ENCODE measurements around the gene CCNA2. TPM values are rescaled to one million over a fixed set of nuclear protein-coding genes. Genes with fewer than 3 reads are reported as not detected.

CCNA2 gene
- total RNA-seq, 1 donor from 2014 or later: 74.7 TPM

DNA sequence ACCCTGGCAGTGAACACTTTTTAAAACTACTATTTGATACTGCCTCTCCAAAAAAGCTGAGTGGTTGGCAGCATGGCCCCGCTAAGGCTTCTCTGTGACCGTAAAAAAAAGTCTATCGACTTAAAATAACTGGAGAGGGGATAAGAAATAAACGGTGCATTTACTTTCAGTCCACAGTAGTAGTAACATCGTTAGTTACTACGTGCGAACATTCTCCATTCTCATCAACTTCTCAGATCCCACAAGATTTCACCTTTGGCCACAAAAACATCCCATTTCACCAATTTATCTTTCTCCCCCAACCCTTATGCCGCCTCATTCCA is 23.1 kb downstream of the CCNA2 start:
- intact Hi-C loops (cut with micrococcal nuclease): loop anchor here (5.0 kb wide), 1 partner anchor 103 kb away; the partner anchor contains the start of gene ANXA5
- Mint-ChIP-seq H3K4me1 (ENCODE audit: low read depth) (peaks cover 42% of the 10 kb centered on the region), H3K4me3 (ENCODE audit: low read depth) (peak overlapping the region; percentile 85), H3K9me3 (no peaks in the 10 kb centered on the region), H3K27ac (peak overlapping the region; percentile 93), H3K27me3 (ENCODE audit: low read depth) (no peaks in the 10 kb centered on the region), H3K36me3 (ENCODE audit: low read depth) (peaks cover 30% of the 10 kb centered on the region)
- DNase-seq (ENCODE audit: low spot score): no peak

GRCh38 chr4:121799867-121800501 is 23.7 kb downstream of the CCNA2 start:
- peak overlapping the region; percentile 85 for H3K4me3 Mint-ChIP-seq (ENCODE audit: low read depth)
- peak overlapping the region; percentile 93 for H3K27ac Mint-ChIP-seq
- no peaks in the 10 kb centered on the region for H3K9me3 Mint-ChIP-seq
- peaks cover 24% of the 10 kb centered on the region for H3K36me3 Mint-ChIP-seq (ENCODE audit: low read depth)
- intact Hi-C loops (cut with micrococcal nuclease): loop anchor here (5.0 kb wide), 1 partner anchor 103 kb away; the partner anchor contains the start of gene ANXA5
- no peaks in the 10 kb centered on the region for H3K27me3 Mint-ChIP-seq (ENCODE audit: low read depth)
- peaks cover 42% of the 10 kb centered on the region for H3K4me1 Mint-ChIP-seq (ENCODE audit: low read depth)
- DNase-seq (ENCODE audit: low spot score): no peak

GRCh38 chr4:121799208-121799823 is 24.4 kb downstream of the CCNA2 start:
- DNase-seq (ENCODE audit: low spot score): no peak
- Mint-ChIP-seq H3K27me3 (ENCODE audit: low read depth) (no peaks in the 10 kb centered on the region), H3K9me3 (no peaks in the 10 kb centered on the region), H3K27ac (peak overlapping the region; percentile 36), H3K4me3 (ENCODE audit: low read depth) (peak overlapping the region; percentile 18), H3K36me3 (ENCODE audit: low read depth) (peaks cover 18% of the 10 kb centered on the region), H3K4me1 (ENCODE audit: low read depth) (peaks cover 44% of the 10 kb centered on the region)
- intact Hi-C loops (cut with micrococcal nuclease): no loop called here

DNA sequence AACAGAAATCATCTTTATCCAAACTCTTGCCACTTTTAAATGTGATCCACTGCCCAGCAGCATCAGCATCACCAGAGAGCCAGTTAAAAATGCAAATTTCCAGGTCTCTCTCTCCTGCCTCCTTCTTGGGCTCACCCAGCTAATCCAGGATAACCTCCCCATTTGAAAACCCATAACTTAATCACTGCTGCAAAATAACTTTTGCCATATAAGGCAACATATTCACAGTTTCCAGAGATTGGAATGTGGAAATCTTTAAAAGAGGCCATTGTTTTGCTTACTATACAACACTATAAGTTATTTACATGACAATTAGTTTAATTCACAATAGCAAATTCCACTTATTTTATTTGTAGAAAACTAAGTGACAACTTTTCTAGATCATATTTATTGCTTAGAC is 27.4 kb downstream of the CCNA2 start:
- Mint-ChIP-seq H3K4me1 (ENCODE audit: low read depth) (peaks cover 31% of the 10 kb centered on the region), H3K9me3 (no peaks in the 10 kb centered on the region), H3K27ac (no peak overlapping the region), H3K36me3 (ENCODE audit: low read depth) (peaks cover 2% of the 10 kb centered on the region), H3K27me3 (ENCODE audit: low read depth) (peaks cover 2% of the 10 kb centered on the region), H3K4me3 (ENCODE audit: low read depth) (no peak overlapping the region)
- intact Hi-C loops (cut with micrococcal nuclease): no loop called here
- DNase-seq (ENCODE audit: low spot score): no peak

DNA sequence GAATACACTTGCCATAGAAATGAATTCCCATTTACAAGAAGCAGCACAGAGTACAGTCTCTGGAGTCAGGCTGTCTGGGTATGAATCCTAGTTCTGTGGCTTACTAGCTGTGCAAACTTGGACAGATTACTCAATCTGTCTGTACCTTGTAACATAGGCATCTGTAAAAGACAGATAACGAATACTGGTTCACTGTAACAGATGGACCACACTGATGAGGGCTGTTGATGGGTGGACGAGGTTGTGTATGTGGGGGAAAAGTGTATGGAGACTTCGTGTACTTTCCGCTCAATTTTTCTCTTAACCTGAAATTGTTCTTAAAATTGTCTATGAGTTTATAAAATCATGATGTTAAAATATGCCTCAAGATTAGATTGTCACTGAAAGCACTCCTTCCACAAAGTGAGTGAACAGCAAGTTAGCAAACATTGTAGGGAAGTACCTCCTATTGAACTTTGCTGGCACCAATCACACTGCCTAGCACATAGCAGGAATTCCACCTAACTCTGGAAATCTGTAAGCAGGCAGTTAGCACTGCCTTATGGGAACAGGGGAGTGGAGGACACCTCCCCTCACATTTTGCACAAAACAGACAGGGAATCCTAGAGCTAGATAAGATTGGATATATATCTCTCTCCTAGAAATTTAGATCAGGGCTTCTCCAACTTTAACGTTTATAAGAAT is 29.0 kb downstream of the CCNA2 start:
- H3K9me3 Mint-ChIP-seq: no peaks in the 10 kb centered on the region
- H3K36me3 Mint-ChIP-seq (ENCODE audit: low read depth): no peaks in the 10 kb centered on the region
- no peak overlapping the region for H3K27ac Mint-ChIP-seq
- H3K4me1 Mint-ChIP-seq (ENCODE audit: low read depth): peaks cover 23% of the 10 kb centered on the region
- H3K27me3 Mint-ChIP-seq (ENCODE audit: low read depth): peaks cover 4% of the 10 kb centered on the region
- intact Hi-C loops (cut with micrococcal nuclease): no loop called here
- DNase-seq (ENCODE audit: low spot score): no peak
- H3K4me3 Mint-ChIP-seq (ENCODE audit: low read depth): no peak overlapping the region

DNA sequence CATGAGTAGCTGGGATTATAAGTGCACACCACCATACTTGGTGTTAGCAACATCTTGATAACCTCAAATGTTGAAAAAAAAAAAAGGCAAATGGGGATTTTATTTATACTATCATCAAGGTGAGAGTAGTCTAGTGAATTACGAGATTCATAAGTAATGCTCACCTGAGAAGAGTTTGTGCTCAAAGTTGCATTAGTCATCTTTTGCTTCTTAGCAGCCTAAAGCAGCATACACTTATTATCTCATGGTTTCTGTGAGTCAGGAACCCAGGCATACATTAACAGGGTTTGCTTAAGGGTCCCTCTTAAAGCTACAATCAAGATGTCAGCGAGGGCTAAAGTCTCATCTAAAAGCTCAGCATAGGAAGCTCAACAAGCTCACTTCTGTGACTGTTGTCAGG is 30.7 kb downstream of the CCNA2 start:
- Mint-ChIP-seq H3K27me3 (ENCODE audit: low read depth) (peaks cover 4% of the 10 kb centered on the region), H3K4me3 (ENCODE audit: low read depth) (no peak overlapping the region), H3K27ac (no peak overlapping the region), H3K36me3 (ENCODE audit: low read depth) (no peaks in the 10 kb centered on the region), H3K4me1 (ENCODE audit: low read depth) (peaks cover 30% of the 10 kb centered on the region), H3K9me3 (no peaks in the 10 kb centered on the region)
- intact Hi-C loops (cut with micrococcal nuclease): no loop called here
- no peak for DNase-seq (ENCODE audit: low spot score)

- Mint-ChIP-seq H3K4me1 (ENCODE audit: low read depth) (peaks cover 30% of the 10 kb centered on the region), H3K27ac (no peak overlapping the region), H3K27me3 (ENCODE audit: low read depth) (peaks cover 4% of the 10 kb centered on the region), H3K36me3 (ENCODE audit: low read depth) (no peaks in the 10 kb centered on the region), H3K4me3 (ENCODE audit: low read depth) (no peak overlapping the region), H3K9me3 (no peaks in the 10 kb centered on the region)
- DNase-seq (ENCODE audit: low spot score): no peak
- intact Hi-C loops (cut with micrococcal nuclease): no loop called here
These were observed 32.2 kb downstream of the CCNA2 start for GRCh38 chr4:121791481-121791880.

- H3K27ac Mint-ChIP-seq: no peak overlapping the region
- H3K4me1 Mint-ChIP-seq (ENCODE audit: low read depth): peaks cover 26% of the 10 kb centered on the region
- no peaks in the 10 kb centered on the region for H3K9me3 Mint-ChIP-seq
- no peak for DNase-seq (ENCODE audit: low spot score)
- H3K4me3 Mint-ChIP-seq (ENCODE audit: low read depth): no peak overlapping the region
- no peaks in the 10 kb centered on the region for H3K36me3 Mint-ChIP-seq (ENCODE audit: low read depth)
- H3K27me3 Mint-ChIP-seq (ENCODE audit: low read depth): peaks cover 4% of the 10 kb centered on the region
- intact Hi-C loops (cut with micrococcal nuclease): no loop called here
These were observed 32.7 kb downstream of the CCNA2 start for GRCh38 chr4:121790976-121791375.

DNA sequence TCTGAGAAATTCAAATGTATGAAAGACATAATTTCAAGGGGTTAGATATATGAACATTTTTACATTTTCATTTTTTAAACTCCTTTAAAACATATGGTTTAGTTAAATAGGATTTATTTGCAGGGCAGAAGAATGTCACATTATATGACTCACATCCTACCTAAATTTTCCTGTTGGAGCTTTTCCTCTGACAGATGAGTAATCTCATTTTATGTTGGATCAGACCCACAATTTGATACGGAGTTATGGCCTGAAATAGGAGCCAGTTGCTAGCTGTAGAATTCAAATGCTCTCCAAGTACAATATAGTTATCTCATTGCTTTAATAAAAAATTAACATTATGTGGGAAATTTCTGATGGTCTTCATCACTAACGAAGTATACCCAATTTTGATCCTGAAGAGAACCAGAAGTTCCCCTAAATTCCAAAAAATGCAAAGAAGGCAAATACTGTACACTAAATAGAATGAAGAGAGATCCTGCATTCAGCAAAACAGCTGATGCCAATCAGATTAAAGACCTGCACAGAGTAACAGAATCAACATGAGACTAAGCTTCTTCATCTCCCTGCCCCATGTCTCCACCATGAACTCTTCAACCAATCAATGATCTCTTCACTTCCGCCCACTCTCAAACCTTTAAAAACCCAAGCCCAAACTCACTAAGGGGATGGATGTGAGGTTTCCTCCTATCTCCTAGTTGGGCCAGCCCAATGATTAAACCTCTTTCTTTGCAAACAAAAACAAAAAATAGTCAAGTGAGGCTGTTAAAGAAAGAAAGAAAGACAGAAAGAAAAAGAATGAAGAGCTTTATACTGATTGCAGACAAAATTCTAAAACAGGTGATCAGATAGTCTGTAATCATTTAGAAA is 33.5 kb downstream of the CCNA2 start:
- intact Hi-C loops (cut with micrococcal nuclease): no loop called here

GRCh38 chr4:121789455-121789854 is 34.2 kb downstream of the CCNA2 start:
- H3K4me1 Mint-ChIP-seq (ENCODE audit: low read depth): peaks cover 18% of the 10 kb centered on the region
- H3K27ac Mint-ChIP-seq: no peak overlapping the region
- no peaks in the 10 kb centered on the region for H3K9me3 Mint-ChIP-seq
- H3K36me3 Mint-ChIP-seq (ENCODE audit: low read depth): no peaks in the 10 kb centered on the region
- intact Hi-C loops (cut with micrococcal nuclease): no loop called here
- H3K27me3 Mint-ChIP-seq (ENCODE audit: low read depth): peaks cover 12% of the 10 kb centered on the region
- DNase-seq (ENCODE audit: low spot score): no peak
- H3K4me3 Mint-ChIP-seq (ENCODE audit: low read depth): no peak overlapping the region

More for the DNA sequence above, 33.5 kb downstream of the CCNA2 start:
- DNase-seq (ENCODE audit: low spot score): no peak
- no peaks in the 10 kb centered on the region for H3K9me3 Mint-ChIP-seq
- peaks cover 22% of the 10 kb centered on the region for H3K4me1 Mint-ChIP-seq (ENCODE audit: low read depth)
- H3K4me3 Mint-ChIP-seq (ENCODE audit: low read depth): no peak overlapping the region
- no peaks in the 10 kb centered on the region for H3K36me3 Mint-ChIP-seq (ENCODE audit: low read depth)
- no peak overlapping the region for H3K27ac Mint-ChIP-seq
- peaks cover 8% of the 10 kb centered on the region for H3K27me3 Mint-ChIP-seq (ENCODE audit: low read depth)

- no peak overlapping the region for H3K4me3 Mint-ChIP-seq (ENCODE audit: low read depth)
- H3K36me3 Mint-ChIP-seq (ENCODE audit: low read depth): no peaks in the 10 kb centered on the region
- no peak for DNase-seq (ENCODE audit: low spot score)
- peaks cover 16% of the 10 kb centered on the region for H3K27me3 Mint-ChIP-seq (ENCODE audit: low read depth)
- intact Hi-C loops (cut with micrococcal nuclease): no loop called here
- H3K27ac Mint-ChIP-seq: no peak overlapping the region
- H3K9me3 Mint-ChIP-seq: no peaks in the 10 kb centered on the region
- peaks cover 18% of the 10 kb centered on the region for H3K4me1 Mint-ChIP-seq (ENCODE audit: low read depth)
These were observed 34.8 kb downstream of the CCNA2 start for GRCh38 chr4:121788896-121789295.

DNA sequence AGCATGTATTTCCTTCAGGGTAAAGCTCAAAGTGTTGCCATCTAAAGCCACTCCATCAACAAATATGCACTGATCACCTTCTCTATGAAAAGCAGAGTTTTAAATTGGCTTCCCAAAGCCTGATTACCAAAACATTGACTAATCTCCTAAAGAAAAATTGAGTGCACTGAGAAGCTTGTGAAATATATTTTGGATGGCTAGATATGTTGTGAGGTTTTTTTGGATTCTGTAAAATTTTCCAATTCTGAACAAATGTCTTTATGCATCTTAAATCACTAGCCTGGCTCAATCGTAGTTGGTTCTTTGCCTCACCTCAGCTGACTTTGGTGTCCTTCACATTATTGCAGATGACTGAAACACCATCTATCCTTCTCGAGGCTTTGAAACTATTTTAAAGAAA is 37.5 kb downstream of the CCNA2 start:
- Mint-ChIP-seq H3K27ac (no peak overlapping the region), H3K36me3 (ENCODE audit: low read depth) (no peaks in the 10 kb centered on the region), H3K27me3 (ENCODE audit: low read depth) (peaks cover 28% of the 10 kb centered on the region), H3K4me3 (ENCODE audit: low read depth) (no peak overlapping the region), H3K4me1 (ENCODE audit: low read depth) (peaks cover 18% of the 10 kb centered on the region), H3K9me3 (no peaks in the 10 kb centered on the region)
- intact Hi-C loops (cut with micrococcal nuclease): no loop called here
- DNase-seq (ENCODE audit: low spot score): no peak
